Measurements from ENCODE around the gene MRPL17. TPM values are rescaled to one million over a fixed set of nuclear protein-coding genes. Genes with fewer than 3 reads are reported as not detected.
A peak's percentile ranks its signal among the peaks of the same experiment; 100 is the strongest.

Gene MRPL17
- polyA plus RNA-seq, 3 donors = 62.5 to 71.5 (median 69.2) TPM

GRCh38 chr11:6646071-6646470 lies 37.1 kb downstream of the MRPL17 start:
- DNase-seq (ENCODE audit: extremely low read depth in 1 of 11, low read depth in 9 of 11, low spot score in 4 of 11) = no peak

- DNase-seq (ENCODE audit: extremely low read depth in 1 of 11, low read depth in 9 of 11, low spot score in 4 of 11) = no peak
Observed at GRCh38 chr11:6642957-6643356, 40.2 kb downstream of the MRPL17 start.

- DNase-seq (ENCODE audit: extremely low read depth in 1 of 11, low read depth in 9 of 11, low spot score in 4 of 11) = no peak
Observed at GRCh38 chr11:6640985-6641701, 42.0 kb downstream of the MRPL17 start.

GRCh38 chr11:6640036-6640984 lies 42.8 kb downstream of the MRPL17 start:
- DNase-seq (ENCODE audit: extremely low read depth in 1 of 11, low read depth in 9 of 11, low spot score in 4 of 11) = no peak

GRCh38 chr11:6638429-6638828 lies 44.7 kb downstream of the MRPL17 start:
- no peak for DNase-seq (ENCODE audit: extremely low read depth in 1 of 11, low read depth in 9 of 11, low spot score in 4 of 11)

- DNase-seq (ENCODE audit: extremely low read depth in 1 of 11, low read depth in 9 of 11, low spot score in 4 of 11) = no peak
Observed at GRCh38 chr11:6637871-6638270, 45.3 kb downstream of the MRPL17 start.

GRCh38 chr11:6636480-6636879 lies 46.7 kb downstream of the MRPL17 start:
- no peak for DNase-seq (ENCODE audit: extremely low read depth in 1 of 11, low read depth in 9 of 11, low spot score in 4 of 11)

- peak in 4 of 11 donors; percentile 55 to 78 (median 70) for DNase-seq (ENCODE audit: extremely low read depth in 1 of 11, low read depth in 9 of 11, low spot score in 4 of 11)
Observed at GRCh38 chr11:6635082-6635932, 47.8 kb downstream of the MRPL17 start.

GRCh38 chr11:6634534-6634933 lies 48.6 kb downstream of the MRPL17 start:
- no peak for DNase-seq (ENCODE audit: extremely low read depth in 1 of 11, low read depth in 9 of 11, low spot score in 4 of 11)

- no peak for DNase-seq (ENCODE audit: extremely low read depth in 1 of 11, low read depth in 9 of 11, low spot score in 4 of 11)
Observed at GRCh38 chr11:6633422-6634408, 49.4 kb downstream of the MRPL17 start.

- no peak for DNase-seq (ENCODE audit: extremely low read depth in 1 of 11, low read depth in 9 of 11, low spot score in 4 of 11)
Observed at GRCh38 chr11:6632116-6633073, 50.7 kb downstream of the MRPL17 start.

- DNase-seq (ENCODE audit: extremely low read depth in 1 of 11, low read depth in 9 of 11, low spot score in 4 of 11) = no peak
Observed at GRCh38 chr11:6631361-6631890, 51.7 kb downstream of the MRPL17 start.

- DNase-seq (ENCODE audit: extremely low read depth in 1 of 11, low read depth in 9 of 11, low spot score in 4 of 11) = no peak
Observed at GRCh38 chr11:6630632-6631291, 52.4 kb downstream of the MRPL17 start.
